ENCODE results near the gene FBXO9.

FBXO9 gene

GRCh38 chr6:53095716-53096115, 30.5 kb downstream of the FBXO9 start:
- no peak for DNase-seq

GRCh38 chr6:53100561-53100960, 35.4 kb downstream of the FBXO9 start:
- no peak for DNase-seq

- no peak for DNase-seq
These were observed 35.8 kb downstream of the FBXO9 start for GRCh38 chr6:53101006-53101405.

- no peak for DNase-seq
These were observed 38.9 kb downstream of the FBXO9 start for GRCh38 chr6:53103993-53104675.

- DNase-seq = no peak
These were observed 39.7 kb downstream of the FBXO9 start for GRCh38 chr6:53104916-53105315.

GRCh38 chr6:53107091-53107490, 41.9 kb downstream of the FBXO9 start:
- DNase-seq = no peak

- no peak for DNase-seq
These were observed 44.4 kb downstream of the FBXO9 start for GRCh38 chr6:53109612-53110011.

- no peak for DNase-seq
These were observed 46.7 kb downstream of the FBXO9 start for GRCh38 chr6:53111865-53112264.

GRCh38 chr6:53112404-53112803, 47.2 kb downstream of the FBXO9 start:
- DNase-seq = no peak

GRCh38 chr6:53112871-53113270, 47.7 kb downstream of the FBXO9 start:
- DNase-seq = no peak

- no peak for DNase-seq
These were observed 48.5 kb downstream of the FBXO9 start for GRCh38 chr6:53113742-53114141.

- no peak for DNase-seq
These were observed 49.9 kb downstream of the FBXO9 start for GRCh38 chr6:53115113-53115512.

- DNase-seq = no peak
These were observed 50.5 kb downstream of the FBXO9 start for GRCh38 chr6:53115741-53116140.

- no peak for DNase-seq
These were observed 54.1 kb downstream of the FBXO9 start for GRCh38 chr6:53119349-53119748.

- no peak for DNase-seq
These were observed 54.7 kb downstream of the FBXO9 start for GRCh38 chr6:53119772-53120409.

GRCh38 chr6:53124131-53124800, 59.1 kb downstream of the FBXO9 start:
- no peak for DNase-seq

- DNase-seq = no peak
These were observed 60.1 kb downstream of the FBXO9 start for GRCh38 chr6:53125276-53125675.

GRCh38 chr6:53128842-53129241, 63.6 kb downstream of the FBXO9 start:
- no peak for DNase-seq

GRCh38 chr6:53130569-53131290, 65.5 kb downstream of the FBXO9 start:
- DNase-seq = no peak

- no peak for DNase-seq
These were observed 68.8 kb downstream of the FBXO9 start for GRCh38 chr6:53133961-53134360.

- no peak for DNase-seq
These were observed 69.5 kb downstream of the FBXO9 start for GRCh38 chr6:53134601-53135235.

- no peak for DNase-seq
These were observed 70.9 kb downstream of the FBXO9 start for GRCh38 chr6:53136000-53136609.
